Mucosa of descending colon (tissue), 3 donors: ENCODE measurements around the gene SUCLG2. TPM values are rescaled to one million over a fixed set of nuclear protein-coding genes. Genes with fewer than 3 reads are reported as not detected.
A peak's percentile ranks its signal among the peaks of the same experiment; 100 is the strongest.

Source experiments
- ATAC-seq: fragments of 200-7000 bp; cut with Tn5 transposase; one replicate; pipeline ENCODE4 v1.9.1; 2020; ENCODE audit warnings: mild to moderate bottlenecking, moderate library complexity
- DNase-seq, 3 donors: peaks; one replicate each; pipeline ENCODE4 v3.0.0-alpha.2; 2020
- H3K36me3 ChIP-seq: fragments of 200-600 bp; one replicate; pipeline ENCODE4 v1.8.0; 2021; ENCODE audit warnings: low read depth, mild to moderate bottlenecking
- H3K4me1 ChIP-seq: fragments of 200-600 bp; one replicate; pipeline ENCODE4 v1.8.0; 2021; ENCODE audit warnings: low read depth, mild to moderate bottlenecking
- H3K4me3 ChIP-seq: fragments of 200-600 bp; one replicate; pipeline ENCODE4 v1.8.0; 2021; ENCODE audit warnings: mild to moderate bottlenecking
- H3K9me3 ChIP-seq: fragments of 200-600 bp; one replicate; pipeline ENCODE4 v1.8.0; 2021; ENCODE audit warnings: mild to moderate bottlenecking
- CTCF ChIP-seq: fragments of 200-600 bp; IDR thresholded peaks from one replicate; pipeline ENCODE4 v1.8.0; 2022; ENCODE audit warnings: antibody characterized with exemption, mild to moderate bottlenecking
- intact Hi-C, 2 donors: fragments of 100-400 bp; cut with DNase I in 1 of 2; cut with micrococcal nuclease in 1 of 2; formaldehyde crosslinking; loops; one replicate each; pipeline versions ENCODE4 v1.11.0 to v1.11.1; 2022; cut with DNase I, micrococcal nuclease
- total RNA-seq, 3 donors: library from RNA; stranded (reverse); fragmentation: NEBNext Ultra II Directional in 2 of 3; extraction: Animal tissue kit (Norgen Biotek cat#: 25700) in 2 of 3; gene quantifications; one replicate each; pipeline versions ENCODE4 v1.2.1 to v1.2.4, GENCODE V29; 2021 to 2023
- donor health status: DM: no; HTN: no; CAD: no; lungs with moderate emphysema.
- donor health status: DM: no; HTN: no; CAD: no.
- donor health status: DM: no; HTN: yes; CAD: no.

The SUCLG2 gene
- total RNA-seq, 3 donors from 2014 or later: 136 to 238 (median 153) TPM

DNA sequence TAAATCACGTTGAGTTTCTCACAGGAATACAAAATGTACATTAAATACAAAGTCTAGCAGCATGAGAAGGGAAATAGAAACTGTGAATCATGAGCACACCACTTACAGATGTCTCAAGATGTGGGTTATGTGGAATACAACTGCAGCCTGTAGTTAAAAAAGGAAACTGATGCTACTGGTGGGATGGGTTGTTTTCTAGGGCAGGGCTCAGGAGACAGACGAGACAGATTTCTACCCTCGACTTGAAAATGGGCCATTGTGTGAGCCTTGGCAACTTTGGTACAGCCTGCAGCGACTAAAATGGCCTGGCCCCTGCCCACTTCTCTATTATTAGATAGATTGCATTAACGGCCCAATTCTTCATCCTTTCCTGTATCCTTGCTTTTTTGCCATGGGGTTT lies 293.1 kb downstream of the SUCLG2 start:
- Histone ChIP-seq H3K36me3 (no peaks in the 10 kb centered on the region), H3K4me1 (no peaks in the 10 kb centered on the region), H3K9me3 (no peaks in the 10 kb centered on the region), H3K4me3 (no peak overlapping the region)
- DNase-seq (no peak), ATAC-seq (no peak)
- intact Hi-C loops: no loop called here
- no peak for TF ChIP-seq CTCF

- Histone ChIP-seq H3K9me3 (no peaks in the 10 kb centered on the region), H3K4me3 (no peak overlapping the region), H3K36me3 (no peaks in the 10 kb centered on the region), H3K4me1 (no peaks in the 10 kb centered on the region)
- intact Hi-C loops: no loop called here
- ATAC-seq: peak; percentile 68
- peak; percentile 5 for TF ChIP-seq CTCF
- peak in 1 of 3 donors; percentile 23 for DNase-seq
Measured at GRCh38 chr3:67357610-67358458, 296.6 kb downstream of the SUCLG2 start.

GRCh38 chr3:67349551-67350174 lies 304.7 kb downstream of the SUCLG2 start:
- Histone ChIP-seq H3K9me3 (no peaks in the 10 kb centered on the region), H3K4me1 (no peaks in the 10 kb centered on the region), H3K4me3 (no peak overlapping the region), H3K36me3 (no peaks in the 10 kb centered on the region)
- TF ChIP-seq CTCF: no peak
- DNase-seq (no peak), ATAC-seq (no peak)
- intact Hi-C loops: no loop called here

DNA sequence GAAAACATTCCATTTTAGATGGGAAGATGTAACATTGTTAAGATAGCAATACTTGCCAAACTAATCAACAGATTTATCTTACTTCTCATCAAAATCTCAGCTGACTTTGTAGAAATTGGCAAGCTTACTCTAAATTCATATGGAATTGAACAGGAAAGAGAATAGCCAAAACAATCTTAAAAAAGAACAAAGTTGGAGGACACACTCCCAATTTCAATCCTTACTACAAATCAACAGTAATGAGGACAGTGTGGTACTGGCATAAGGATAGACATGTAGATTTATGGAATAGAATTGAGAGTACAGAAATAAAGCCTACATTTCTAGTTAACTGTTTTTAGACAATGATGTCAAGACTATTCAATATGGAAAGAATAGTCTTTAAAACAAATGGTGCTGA lies 308.3 kb downstream of the SUCLG2 start:
- H3K36me3 ChIP-seq: no peaks in the 10 kb centered on the region
- no peak for TF ChIP-seq CTCF
- H3K9me3 ChIP-seq: no peaks in the 10 kb centered on the region
- H3K4me1 ChIP-seq: no peaks in the 10 kb centered on the region
- no peak overlapping the region for H3K4me3 ChIP-seq
- DNase-seq (no peak), ATAC-seq (no peak)
- intact Hi-C loops: no loop called here

DNA sequence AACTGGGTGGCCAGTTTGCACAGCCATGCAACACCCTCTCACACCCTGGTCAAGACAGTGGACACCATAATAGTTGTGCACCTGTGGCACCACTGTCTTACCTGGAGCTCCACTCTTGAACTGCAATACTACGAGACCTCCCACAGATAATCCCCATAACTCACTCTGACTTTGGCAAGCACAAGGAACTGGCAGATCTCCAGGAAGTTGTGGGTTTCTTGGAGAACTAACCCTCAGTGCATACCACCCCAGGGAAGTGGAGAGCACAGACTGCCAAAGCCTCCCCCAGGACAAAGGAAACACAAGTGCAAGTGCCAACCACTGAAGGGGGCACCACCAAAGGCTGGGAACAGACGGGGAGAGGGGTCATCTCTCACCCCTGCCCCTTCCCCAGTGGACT lies 318.6 kb downstream of the SUCLG2 start:
- TF ChIP-seq CTCF: no peak
- DNase-seq: peak in 1 of 3 donors; percentile 5

More for the DNA sequence above, 318.6 kb downstream of the SUCLG2 start:
- Histone ChIP-seq H3K9me3 (peaks cover 15% of the 10 kb centered on the region), H3K36me3 (no peaks in the 10 kb centered on the region), H3K4me3 (no peak overlapping the region), H3K4me1 (no peaks in the 10 kb centered on the region)
- intact Hi-C loops: no loop called here
- ATAC-seq: no peak
